NCI-H82 treated with DMSO at 0.1 percent for 48 hours (cell line): ENCODE data around the gene DNAH14.
"Not testable (repeated sequence)": the region's sequence is repeated elsewhere in the genome, so short reads cannot be mapped to it uniquely, and the experiment has no call there.

Experiments
- DNase-seq: peaks from one replicate; lab custom pipeline; 2025; ENCODE audit not compliant: unreplicated experiment; lab: John Stamatoyannopoulos, UW

Gene DNAH14

GRCh38 chr1:224991550-224991949 is 62.1 kb downstream of the DNAH14 start:
- not testable (repeated sequence) for DNase-seq

DNA sequence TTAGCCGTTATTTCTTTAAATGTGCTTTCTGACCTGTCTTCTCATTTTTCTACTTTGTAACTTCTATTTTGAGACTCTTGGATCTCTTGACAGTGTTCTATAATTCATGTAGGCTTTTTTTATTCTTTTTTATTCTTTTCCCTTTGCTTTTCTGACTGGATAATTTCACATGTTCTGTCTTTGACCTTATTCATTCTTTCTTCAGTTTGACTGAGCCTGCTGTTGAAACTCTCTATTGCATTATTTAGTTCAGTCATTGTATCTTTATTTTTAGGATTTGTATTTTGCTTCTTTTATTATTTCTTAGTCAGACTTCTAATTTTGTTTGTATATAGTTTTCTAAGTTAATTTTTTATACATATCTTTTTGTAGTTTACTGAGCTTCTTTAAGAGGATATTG is 66.1 kb downstream of the DNAH14 start:
- DNase-seq = no peak

DNA sequence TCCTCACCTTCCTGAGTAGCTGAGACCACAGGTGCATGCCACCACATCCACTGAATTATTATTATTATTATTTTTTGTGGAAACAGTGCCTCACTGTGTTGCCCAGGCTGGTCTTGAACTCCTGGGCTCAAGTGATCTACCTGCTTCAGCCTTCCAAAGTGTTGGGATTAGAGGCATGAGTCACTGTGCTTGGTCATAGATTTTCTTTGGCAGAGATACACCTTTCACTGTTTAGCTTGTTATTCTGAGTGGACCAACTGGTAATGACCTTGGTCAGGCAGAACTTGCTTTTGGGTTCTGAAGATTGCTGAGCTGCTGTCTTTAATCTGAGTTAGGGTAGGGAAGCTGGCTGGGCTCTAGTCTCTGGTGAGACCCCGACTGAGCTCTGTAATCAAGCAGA is 66.8 kb downstream of the DNAH14 start:
- DNase-seq = no peak

DNA sequence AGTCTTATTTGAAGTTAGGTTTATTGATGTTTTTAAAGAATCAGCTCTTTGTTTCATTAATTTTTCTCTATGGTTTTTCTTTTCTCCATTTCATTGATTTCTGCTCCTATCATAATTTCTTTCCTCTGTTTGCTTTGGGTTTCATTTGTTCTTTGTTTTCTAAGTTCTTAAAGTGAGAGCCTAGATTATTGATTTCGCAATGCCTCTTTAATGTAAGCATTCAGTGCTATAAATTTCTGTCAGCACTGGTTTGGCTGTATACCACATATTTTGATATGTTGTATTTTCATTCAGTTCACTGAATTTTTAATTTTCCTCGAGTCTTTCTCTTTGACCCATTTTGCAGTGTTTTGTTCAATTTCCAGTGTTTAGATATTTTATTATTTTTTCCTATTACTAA is 68.7 kb downstream of the DNAH14 start:
- DNase-seq = no peak

GRCh38 chr1:225004396-225004795 is 74.9 kb downstream of the DNAH14 start:
- no peak for DNase-seq

GRCh38 chr1:225006352-225006751 is 76.9 kb downstream of the DNAH14 start:
- DNase-seq = not testable (repeated sequence)

DNA sequence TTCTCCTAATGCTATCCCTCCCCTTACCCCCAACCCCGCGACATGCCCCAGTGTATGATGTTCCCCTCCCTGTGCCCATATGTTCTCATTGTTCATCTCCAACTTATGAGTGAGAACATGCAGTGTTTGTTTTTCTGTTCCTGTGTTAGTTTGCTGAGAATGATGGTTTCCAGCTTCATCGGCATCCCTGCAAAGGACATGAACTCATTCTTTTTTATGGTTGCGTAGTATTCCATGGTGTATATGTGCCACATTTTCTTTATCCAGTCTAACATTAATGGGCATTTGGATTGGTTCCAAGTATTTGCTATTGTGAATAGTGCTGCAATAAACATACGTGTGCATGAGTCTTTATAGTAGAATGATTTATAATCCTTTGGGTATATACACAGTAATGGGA is 78.6 kb downstream of the DNAH14 start:
- not testable (repeated sequence) for DNase-seq

GRCh38 chr1:225021037-225021436 is 91.6 kb downstream of the DNAH14 start:
- no peak for DNase-seq

DNA sequence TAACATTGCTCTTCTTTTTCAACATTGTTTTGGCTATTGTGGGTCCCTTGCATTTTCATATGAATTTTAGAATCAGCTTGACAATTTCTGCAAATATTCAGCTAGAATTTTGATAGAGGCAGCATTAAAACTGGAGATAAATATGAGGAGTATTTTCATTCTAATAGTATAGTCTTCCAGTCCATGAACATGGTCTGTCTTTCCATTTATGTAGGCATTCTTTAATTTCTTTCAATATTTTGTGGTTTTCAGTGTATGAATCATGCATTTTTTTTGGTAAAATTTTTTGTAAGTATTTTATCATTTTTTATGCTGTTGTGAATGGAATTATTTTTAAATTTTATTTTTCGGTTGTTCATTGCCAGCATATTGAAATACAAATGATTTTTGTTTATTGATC is 97.2 kb downstream of the DNAH14 start:
- DNase-seq = no peak

- not testable (repeated sequence) for DNase-seq
These were observed 107.0 kb downstream of the DNAH14 start for GRCh38 chr1:225036441-225036840.

- DNase-seq = no peak
These were observed 112.8 kb downstream of the DNAH14 start for GRCh38 chr1:225042263-225042662.

DNA sequence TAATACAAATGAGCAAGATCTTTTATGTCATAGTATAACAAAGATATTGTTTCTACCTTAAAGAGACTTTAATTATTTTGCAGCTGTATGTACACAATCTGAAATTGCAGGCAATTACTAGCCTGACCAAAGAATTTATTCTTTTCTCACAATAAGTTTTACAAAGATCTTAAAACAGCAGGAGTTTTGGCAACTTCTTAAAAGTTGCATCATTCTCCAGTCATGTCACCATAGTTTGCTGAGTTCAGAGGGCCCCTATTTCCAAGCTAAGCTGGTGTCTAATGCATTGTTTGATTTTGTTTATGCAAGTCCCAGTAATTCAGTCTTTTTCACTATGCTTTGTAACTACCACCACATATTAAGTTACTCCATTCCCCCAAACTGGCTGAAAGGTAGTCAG is 114.8 kb downstream of the DNAH14 start:
- DNase-seq = no peak

DNA sequence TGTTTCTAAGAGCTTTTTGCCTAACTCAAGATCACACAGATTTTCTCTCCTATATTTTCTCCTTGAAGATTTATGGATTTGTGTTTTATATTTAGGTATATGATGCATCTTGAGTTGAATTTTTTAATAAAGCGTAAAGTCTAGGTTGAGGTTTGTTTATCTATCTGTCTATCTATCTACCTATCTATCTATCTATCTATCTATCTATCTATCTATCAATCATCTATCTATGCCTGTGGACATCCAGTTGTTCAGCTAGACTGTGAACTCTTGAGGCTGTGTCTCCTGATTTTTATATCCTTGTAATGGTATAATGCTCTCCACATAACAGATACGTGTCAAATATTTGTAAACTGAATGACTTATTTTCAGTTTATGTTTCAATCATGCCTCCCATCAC is 120.1 kb downstream of the DNAH14 start:
- DNase-seq = no peak

GRCh38 chr1:225063722-225064121 is 134.2 kb downstream of the DNAH14 start:
- no peak for DNase-seq

DNA sequence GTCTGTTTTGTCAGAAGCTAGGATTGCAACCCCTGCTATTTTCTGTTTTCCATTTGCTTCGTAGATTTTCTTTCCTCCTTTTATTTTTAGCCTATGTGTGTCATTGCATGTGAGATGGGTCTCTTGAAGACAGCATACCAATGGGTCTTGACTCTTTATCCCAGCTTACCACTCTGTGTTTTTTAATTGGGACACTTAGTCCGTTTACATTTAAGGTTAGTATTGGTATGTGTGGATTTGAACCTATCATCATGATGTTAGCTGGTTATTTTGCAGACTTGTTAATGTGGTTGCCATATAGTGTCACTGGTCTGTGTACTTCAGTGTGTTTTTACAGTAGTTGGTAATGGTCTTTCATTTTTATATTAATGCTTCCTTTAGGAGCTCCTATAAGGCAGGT is 141.5 kb downstream of the DNAH14 start:
- DNase-seq = no peak

- DNase-seq = no peak
These were observed 167.7 kb downstream of the DNAH14 start for GRCh38 chr1:225097175-225097574.

GRCh38 chr1:225111000-225111399 is 181.5 kb downstream of the DNAH14 start:
- DNase-seq = no peak

GRCh38 chr1:225113265-225113664 is 183.8 kb downstream of the DNAH14 start:
- no peak for DNase-seq

GRCh38 chr1:225114354-225114990 is 185.0 kb downstream of the DNAH14 start:
- DNase-seq = no peak

DNA sequence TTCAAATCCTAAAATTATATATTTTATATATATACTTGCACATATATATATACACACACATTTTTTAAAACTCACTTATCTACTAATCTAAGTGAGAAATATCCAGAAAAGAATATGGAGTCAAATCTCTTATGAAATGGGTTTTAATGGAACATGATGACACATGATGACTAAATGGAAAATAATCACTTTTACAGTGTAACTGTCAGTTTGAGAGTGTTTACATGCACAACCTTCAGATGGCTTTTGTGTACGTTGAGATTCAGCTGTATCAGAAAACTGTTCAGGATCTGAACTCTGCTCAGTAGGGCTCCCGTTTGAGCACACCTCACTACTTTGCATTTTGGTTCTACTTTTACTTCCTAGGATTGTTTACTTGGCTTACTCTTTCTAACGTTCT is 189.8 kb downstream of the DNAH14 start:
- DNase-seq = no peak

DNA sequence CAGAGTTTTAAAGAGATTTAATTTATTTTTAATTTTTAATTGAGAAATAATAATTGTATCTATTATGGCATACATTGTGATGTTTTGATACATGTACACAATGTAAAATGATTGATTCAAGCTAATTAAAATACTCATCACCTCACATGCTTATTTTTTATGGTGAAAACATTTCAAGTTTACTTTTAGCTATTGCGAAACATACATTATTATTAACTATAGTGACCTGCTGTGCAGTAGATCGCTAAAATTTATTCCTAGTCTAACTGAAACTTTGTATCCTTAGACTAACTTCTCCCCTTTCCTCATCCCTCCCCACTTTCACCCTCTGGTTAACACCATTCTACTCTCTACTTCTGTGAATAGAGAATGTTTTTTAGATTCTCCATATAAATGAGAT is 191.6 kb downstream of the DNAH14 start:
- no peak for DNase-seq

DNA sequence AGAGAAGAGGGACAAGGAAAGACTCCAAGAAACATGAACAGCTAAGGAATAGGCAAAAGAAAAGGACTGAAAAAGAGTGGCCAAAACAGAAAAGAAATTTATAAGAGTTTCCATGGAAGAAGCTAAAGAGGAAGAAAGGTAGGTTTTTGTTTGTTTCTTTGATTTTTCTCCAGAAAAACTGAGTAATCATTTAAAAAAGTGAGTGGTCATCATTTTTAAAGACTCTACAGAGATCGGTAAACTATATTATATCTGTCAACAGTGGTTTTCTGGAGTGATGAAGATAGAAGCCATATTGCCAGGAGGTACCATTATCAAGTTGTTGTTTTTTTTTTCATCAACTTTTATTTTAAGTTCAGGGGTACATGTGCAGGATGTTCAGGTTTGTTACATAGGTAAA is 202.4 kb downstream of the DNAH14 start:
- DNase-seq = no peak

DNA sequence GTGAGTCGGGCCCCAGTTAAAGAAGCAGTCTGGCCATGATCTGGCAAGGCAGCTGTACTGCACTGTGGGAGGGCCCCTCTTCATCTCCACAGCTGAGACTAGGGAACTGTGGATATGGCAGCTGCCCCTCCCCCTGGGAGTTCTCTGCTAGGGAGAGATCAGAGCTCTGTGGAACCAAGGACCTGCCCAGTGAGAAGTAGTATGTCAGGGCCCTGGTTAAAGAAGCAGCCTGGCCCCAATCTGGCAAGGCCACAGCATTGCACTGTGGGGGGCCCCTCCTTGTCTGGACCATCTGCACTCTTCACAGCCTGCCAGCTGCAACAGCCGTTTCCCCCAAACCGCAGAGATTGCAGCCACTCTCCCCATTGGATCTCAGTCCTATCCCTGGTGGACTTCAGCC is 208.5 kb downstream of the DNAH14 start:
- DNase-seq = no peak

- DNase-seq = no peak
These were observed 213.5 kb downstream of the DNAH14 start for GRCh38 chr1:225143001-225143400.
